GM21825 (cell line): ENCODE results near the gene MAGIX.

Source experiments
- ATAC-seq: cut with Tn5 transposase; IDR thresholded peaks from one replicate; pipeline ENCODE4 v1.9.1; 2021; ENCODE audit warnings: mild to moderate bottlenecking, moderate library complexity; ENCODE audit not compliant: unreplicated experiment

Gene MAGIX

DNA sequence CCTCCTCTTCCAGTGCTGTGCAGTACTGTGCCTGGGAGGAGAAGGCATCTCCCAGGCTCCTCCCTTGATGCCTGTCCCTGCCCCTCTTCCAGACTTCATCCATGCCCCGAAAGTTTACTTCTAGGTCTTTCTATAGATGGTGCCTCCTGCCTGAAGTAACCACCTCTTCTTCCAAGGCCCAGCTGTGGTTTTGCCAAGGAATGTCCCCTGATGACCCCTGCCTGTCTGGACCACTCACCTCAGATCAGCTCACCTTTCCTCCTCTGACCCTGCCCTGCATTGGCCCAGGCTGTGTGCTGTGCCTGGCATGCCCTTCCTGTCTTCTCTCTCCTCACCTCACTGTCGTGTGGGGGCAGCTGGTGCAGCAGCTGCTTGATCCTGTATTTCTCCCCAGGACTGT lies 16.8 kb downstream of the MAGIX start:
- no peak for ATAC-seq

- ATAC-seq: no peak
Measured at GRCh38 chrX:49183701-49184281, 21.2 kb downstream of the MAGIX start.

- ATAC-seq: peak; percentile 52
Measured at GRCh38 chrX:49184294-49185281, 22.0 kb downstream of the MAGIX start.

DNA sequence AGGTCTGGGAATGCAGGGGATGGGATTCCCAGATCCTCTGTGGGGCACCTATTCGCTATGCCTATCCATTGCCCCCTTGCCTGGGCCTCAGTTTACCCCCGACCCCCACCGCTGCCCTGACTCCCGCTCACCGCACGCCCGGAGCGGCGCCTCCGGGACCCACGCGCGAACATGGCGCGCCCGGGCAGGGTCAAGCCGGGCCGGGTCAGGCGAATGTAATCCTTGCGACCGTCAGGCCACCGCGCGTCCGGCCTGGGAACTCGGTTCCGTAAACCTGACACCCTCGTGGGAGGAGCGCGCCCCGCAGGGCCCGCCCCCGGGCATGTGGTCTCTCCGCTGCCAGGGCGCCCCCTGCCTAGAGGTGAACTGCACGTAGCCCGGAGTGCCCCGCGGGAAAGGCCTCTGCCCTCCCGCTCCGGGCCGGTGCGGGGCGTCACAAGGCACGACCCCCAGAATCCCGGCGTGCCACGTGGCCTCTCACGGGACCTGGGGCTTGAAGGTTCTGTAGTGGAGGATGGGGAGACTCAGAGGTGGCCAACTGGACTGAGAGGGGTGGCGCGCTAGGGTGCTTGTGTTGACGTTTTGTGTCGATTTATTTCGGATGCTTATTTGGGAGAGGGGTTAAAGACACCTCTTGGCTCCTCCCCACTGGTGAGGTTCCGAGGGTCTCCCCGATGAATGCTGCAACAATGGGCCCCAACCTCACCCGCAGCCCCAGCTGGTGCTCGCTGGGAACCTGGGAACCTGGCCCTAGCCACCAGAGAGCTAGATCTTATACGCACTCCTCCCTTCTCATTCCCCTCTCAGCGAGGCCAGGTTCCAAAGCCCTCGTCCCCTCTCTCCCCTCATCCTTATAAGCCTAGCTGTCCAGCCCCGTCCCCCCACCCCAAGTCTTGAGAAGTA lies 23.8 kb downstream of the MAGIX start, which contains the start of gene PRICKLE3:
TSS of gene PRICKLE3 (minus strand) at position 249 of the 903 bp plus-strand sequence. CDS start at position 173, 76 bp downstream.
- no peak for ATAC-seq

- ATAC-seq: no peak
Measured at GRCh38 chrX:49187028-49187394, 24.5 kb downstream of the MAGIX start.

- ATAC-seq: no peak
Measured at GRCh38 chrX:49187526-49187925, 25.0 kb downstream of the MAGIX start.

- ATAC-seq: no peak
Measured at GRCh38 chrX:49188468-49189076, 26.0 kb downstream of the MAGIX start.

DNA sequence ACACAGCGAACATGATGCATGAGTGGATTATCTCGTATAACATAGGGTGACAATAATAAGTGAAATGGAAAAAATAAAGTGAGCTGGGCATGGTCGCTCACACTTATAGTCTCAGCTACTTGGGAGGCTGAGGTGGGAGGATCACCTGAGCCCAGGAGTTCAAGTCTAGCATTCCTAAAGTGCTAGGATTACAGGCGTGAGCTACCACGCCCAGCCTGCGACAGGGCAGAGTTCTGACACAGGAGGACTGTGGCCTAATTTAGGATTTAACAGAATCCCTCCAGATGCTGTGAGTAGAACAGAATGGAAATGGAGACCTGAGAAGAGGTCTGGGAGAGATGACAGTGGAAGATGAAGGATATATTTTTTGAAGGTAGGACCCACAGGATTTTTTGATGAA lies 27.0 kb downstream of the MAGIX start:
- ATAC-seq: no peak

- ATAC-seq: peak; percentile 87
Measured at GRCh38 chrX:49190821-49191573, 28.4 kb downstream of the MAGIX start.

- peak; percentile 15 for ATAC-seq
Measured at GRCh38 chrX:49191574-49192011, 29.0 kb downstream of the MAGIX start.

GRCh38 chrX:49192722-49193328 lies 30.3 kb downstream of the MAGIX start:
- no peak for ATAC-seq

GRCh38 chrX:49193542-49193964 lies 31.0 kb downstream of the MAGIX start:
- no peak for ATAC-seq

DNA sequence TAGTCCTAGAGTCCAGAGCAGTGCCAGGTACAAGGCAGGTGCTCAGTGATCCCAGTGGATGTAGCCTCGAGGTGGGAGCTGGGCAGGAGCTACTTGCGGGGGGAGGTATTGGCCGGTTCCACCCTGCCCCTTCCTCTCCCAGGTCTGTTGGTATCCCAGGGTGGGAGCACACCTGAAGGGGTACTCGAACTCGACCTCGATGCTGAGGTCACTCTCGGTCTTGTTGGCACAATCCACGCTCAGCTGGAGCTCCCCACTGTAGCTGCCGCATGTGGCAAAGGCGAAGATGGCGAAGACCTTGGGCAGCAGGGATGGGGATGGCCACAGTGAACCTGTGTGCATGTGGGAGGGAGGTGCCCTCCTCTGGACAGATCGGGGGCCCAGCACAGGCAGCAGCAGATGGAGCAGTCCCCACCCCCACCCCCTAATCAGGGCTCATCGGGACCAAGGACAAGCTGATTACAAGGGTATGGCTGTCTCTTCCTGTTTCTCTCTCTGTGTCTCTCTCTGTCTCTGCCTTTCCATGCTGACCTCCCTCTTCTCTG lies 35.1 kb downstream of the MAGIX start:
- ATAC-seq: no peak

DNA sequence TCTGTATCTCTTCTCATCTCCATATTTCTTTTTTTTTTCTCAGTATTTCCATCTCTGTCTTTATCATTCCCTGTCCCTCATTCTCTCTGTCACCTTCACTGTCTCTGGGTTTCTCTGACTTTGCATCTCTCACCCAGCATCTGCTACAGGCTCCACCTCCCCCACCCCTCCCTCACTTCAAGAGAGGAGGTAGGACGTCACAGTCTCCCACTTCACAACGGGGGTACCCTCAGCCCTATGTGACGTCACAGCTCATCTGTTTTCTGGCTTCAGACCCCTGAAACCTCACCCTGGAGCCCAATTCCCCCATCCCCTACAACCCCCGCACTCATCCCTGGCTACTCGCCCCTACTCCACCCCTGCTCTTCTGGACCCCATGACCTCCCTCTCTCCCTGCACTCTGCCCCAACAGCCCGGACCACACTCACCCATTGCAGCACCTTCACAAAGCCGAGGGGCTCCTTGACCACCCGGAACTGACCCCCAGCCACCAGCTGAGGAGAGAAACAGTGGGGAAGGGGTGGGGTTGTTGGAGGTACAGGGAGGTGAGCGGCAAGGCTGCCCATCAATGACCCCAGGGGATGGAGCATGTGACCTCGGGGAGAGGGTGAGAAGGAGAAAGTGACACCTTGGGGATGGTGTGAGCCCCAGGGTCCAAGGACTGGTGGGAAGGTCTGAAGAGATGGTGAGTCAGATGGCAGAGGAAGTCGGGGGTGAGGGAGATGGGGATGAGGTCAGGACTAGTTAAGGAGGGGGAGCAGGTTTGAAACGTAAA lies 36.2 kb downstream of the MAGIX start:
- no peak for ATAC-seq

GRCh38 chrX:49199315-49199595 lies 36.7 kb downstream of the MAGIX start:
- ATAC-seq: no peak

GRCh38 chrX:49199906-49200771 lies 37.6 kb downstream of the MAGIX start, which contains the start of gene SYP:
Gene SYP (minus strand): TSS chrX:49200193. CDS start chrX:49200186, 7 bp downstream.
- peak; percentile 94 for ATAC-seq

- ATAC-seq: no peak
Measured at GRCh38 chrX:49202022-49202421, 39.5 kb downstream of the MAGIX start.

DNA sequence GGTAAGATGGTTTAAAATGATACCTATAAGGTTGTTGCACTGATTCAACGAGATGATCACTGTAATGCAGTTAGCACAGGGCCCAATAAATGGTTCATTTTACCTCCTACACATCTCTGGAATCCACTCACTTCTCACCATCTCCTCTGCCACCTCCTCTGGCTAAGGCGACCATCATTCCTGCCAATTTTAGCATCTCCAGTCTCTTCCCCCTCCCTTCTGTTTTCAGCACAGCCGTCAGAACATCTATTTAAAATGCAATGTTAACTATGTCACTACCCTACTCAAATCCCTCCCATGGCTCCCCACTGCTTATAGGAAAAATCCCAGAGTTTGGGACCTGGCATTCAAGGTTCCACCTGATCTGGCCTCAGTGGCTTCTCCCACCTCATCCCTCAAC lies 41.0 kb downstream of the MAGIX start:
- no peak for ATAC-seq
